Measurements from ENCODE around the gene ATRIP. TPM values are rescaled to one million over a fixed set of nuclear protein-coding genes. Genes with fewer than 3 reads are reported as not detected.

The ATRIP gene
- total and polyA plus RNA-seq, 4 experiments from 2014 or later, result 11.3 to 15.4 (median 15.1) TPM

DNA sequence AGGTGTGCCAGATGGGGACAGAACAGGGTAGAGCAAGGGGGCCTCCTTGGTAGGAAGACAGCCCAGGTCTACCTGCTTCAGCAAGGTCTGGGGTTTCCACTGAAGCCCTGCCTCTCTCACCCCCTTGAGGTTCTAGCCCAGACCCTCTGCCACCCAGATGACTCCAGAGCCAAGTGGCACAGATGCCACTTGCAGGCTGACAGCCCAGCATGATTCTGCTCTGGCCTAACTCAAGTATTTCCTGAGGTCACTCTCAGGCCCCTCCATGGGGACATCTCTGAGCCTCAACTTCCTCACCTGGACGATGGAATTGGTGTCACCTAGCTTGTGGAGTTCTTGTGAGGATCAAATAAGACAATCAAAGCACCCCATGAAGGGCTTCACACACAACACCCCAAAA lies 40.6 kb upstream of the ATRIP start:
- H3K9me3 Mint-ChIP-seq, result no peaks in the 10 kb centered on the region
- H3K27me3 Mint-ChIP-seq, result no peaks in the 10 kb centered on the region
- no peak for DNase-seq
- intact Hi-C loops (cut with micrococcal nuclease), result no loop called here
- H3K27me3 ChIP-seq (ENCODE audit: insufficient read depth, low read length), result no peaks in the 10 kb centered on the region
- H3K36me3 Mint-ChIP-seq, result no peaks in the 10 kb centered on the region
- CTCF ChIA-PET (ENCODE audit: partially characterized antibody), result interaction anchor here (8.0 to 13.7 kb wide), 2 partner anchors 27 to 148 kb away, joined by 330 to 381 read pairs; partner anchors contain the start of genes PFKFB4 and PLXNB1
- H3K27ac Mint-ChIP-seq, result peak overlapping the region in 1 of 7 donors; percentile 42
- H3K9me3 ChIP-seq (ENCODE audit: control insufficient read depth in 1 of 2, low read length in 2 of 2), result no peaks in the 10 kb centered on the region
- no peak overlapping the region for H3K4me3 Mint-ChIP-seq
- H3K27ac ChIP-seq (ENCODE audit: low read depth, low read length), result no peak overlapping the region
- H3K4me1 ChIP-seq (ENCODE audit: insufficient read depth, low read length), result no peaks in the 10 kb centered on the region
- H3K4me3 ChIP-seq (ENCODE audit: low read length in 2 of 2), result no peak overlapping the region
- no peaks in the 10 kb centered on the region for H3K36me3 ChIP-seq (ENCODE audit: insufficient read depth, low read length)
- H3K4me1 Mint-ChIP-seq, result peaks cover 0 to under 1% (median 0%) of the 10 kb centered on the region in 4 donors
- POLR2A ChIA-PET (ENCODE audit: partially characterized antibody), result no interaction called here

DNA sequence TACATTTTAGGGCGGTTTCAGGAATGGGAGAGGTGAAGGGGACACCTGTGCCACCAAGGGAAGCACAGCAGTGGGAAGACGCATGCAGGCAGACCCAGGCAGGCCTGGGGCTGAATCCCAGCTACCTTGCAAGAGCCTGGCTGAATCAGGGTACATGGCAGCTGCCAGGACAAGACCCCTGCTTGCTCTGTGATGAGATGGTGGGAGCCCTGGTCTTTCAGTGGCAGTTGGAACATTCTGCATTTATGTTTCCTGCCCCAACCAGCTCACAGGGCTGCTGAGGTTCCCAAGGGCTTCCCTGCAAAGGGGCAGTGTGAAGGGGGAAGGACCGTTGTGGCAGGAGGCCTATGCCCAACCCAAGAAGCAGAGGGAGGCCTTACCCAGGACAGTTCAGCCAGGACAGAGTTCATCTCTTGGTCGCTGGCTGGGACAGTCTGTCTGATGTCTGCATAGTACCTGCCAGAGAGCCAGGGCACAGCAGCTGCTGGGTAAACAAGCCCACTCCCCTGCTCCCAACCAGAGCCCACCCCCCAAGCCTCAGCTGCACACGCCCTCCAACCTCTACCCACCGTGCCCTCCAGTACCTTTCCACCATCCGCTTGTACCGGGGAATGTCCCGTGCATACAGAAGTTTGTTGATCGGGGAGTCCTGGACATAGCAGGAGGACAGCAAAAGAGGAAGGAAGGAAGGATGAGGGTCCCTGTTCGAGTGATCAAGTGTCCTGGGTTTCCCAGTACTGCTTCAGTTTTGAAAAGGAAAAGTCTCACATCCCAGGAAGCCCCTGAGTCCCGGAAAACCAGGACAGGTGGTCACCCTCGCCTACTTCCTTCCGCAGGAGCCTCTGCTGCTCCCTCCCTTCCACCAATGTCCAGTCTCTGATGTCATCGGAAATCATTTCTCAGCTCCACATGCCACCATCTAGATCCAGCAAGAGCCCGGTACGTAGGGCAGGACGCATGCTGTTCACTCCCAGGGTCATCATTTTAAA lies 39.8 kb upstream of the ATRIP start:
- POLR2A ChIA-PET (ENCODE audit: partially characterized antibody), result interaction anchor here (1.1 kb wide), 1 partner anchor 33 kb away, joined by 4 read pairs; the partner anchor contains the start of genes CCDC51 and TMA7
- H3K27ac Mint-ChIP-seq, result peak overlapping the region in 2 of 7 donors; percentile 4 to 42

DNA sequence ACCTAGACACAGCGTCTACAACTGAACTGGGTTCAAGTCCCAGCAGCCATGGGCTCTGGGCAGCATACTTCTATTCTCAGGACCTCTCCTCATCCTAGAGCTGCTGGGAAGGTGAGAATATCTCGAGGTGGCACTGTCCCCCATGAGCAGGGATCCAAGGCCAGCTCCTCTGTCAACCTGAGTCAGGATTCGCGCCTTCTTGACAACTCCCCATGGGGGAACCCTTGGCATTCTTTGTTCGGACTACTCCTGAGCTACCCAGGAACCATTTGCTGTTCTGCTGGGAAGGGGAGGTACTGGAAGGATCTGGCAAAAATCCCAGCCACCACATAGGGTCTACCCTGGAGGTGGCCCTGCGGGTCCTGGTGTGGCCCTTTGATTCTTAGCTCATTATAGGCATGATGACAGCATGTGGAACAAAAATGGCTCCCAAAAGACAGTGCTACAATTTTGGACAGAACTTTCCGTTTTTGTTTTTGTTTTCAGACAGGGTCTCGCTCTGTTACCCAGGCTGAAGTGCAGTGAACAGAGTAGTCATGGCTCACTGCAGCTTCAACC lies 38.9 kb upstream of the ATRIP start:
- H3K9me3 ChIP-seq (ENCODE audit: control insufficient read depth in 1 of 2, low read length in 2 of 2), result no peaks in the 10 kb centered on the region
- H3K4me1 Mint-ChIP-seq, result no peaks in the 10 kb centered on the region
- H3K4me1 ChIP-seq (ENCODE audit: insufficient read depth, low read length), result no peaks in the 10 kb centered on the region
- DNase-seq, result no peak
- no peak overlapping the region for H3K27ac ChIP-seq (ENCODE audit: low read depth, low read length)
- H3K36me3 ChIP-seq (ENCODE audit: insufficient read depth, low read length), result no peaks in the 10 kb centered on the region
- CTCF ChIA-PET (ENCODE audit: partially characterized antibody), result interaction anchor here (0.9 to 13.7 kb wide), 7 partner anchors 26 to 151 kb away, joined by 3 to 381 read pairs (median 5); partner anchors contain the start of gene PLXNB1
- H3K27ac Mint-ChIP-seq, result no peak overlapping the region
- no peak overlapping the region for H3K4me3 ChIP-seq (ENCODE audit: low read length in 2 of 2)
- no peaks in the 10 kb centered on the region for H3K9me3 Mint-ChIP-seq
- no peak overlapping the region for H3K4me3 Mint-ChIP-seq
- no peaks in the 10 kb centered on the region for H3K36me3 Mint-ChIP-seq
- no peaks in the 10 kb centered on the region for H3K27me3 ChIP-seq (ENCODE audit: insufficient read depth, low read length)
- POLR2A ChIA-PET (ENCODE audit: partially characterized antibody), result interaction anchor here (1.1 kb wide), 1 partner anchor 32 kb away, joined by 4 read pairs; the partner anchor contains the start of genes CCDC51 and TMA7
- intact Hi-C loops (cut with micrococcal nuclease), result no loop called here
- no peaks in the 10 kb centered on the region for H3K27me3 Mint-ChIP-seq

More for the DNA sequence above, 39.8 kb upstream of the ATRIP start:
- Histone ChIP-seq H3K27me3 (ENCODE audit: insufficient read depth, low read length) (no peaks in the 10 kb centered on the region), H3K27ac (ENCODE audit: low read depth, low read length) (no peak overlapping the region), H3K36me3 (ENCODE audit: insufficient read depth, low read length) (no peaks in the 10 kb centered on the region), H3K9me3 (ENCODE audit: control insufficient read depth in 1 of 2, low read length in 2 of 2) (no peaks in the 10 kb centered on the region), H3K4me3 (ENCODE audit: low read length in 2 of 2) (no peak overlapping the region), H3K4me1 (ENCODE audit: insufficient read depth, low read length) (no peaks in the 10 kb centered on the region)
- intact Hi-C loops (cut with micrococcal nuclease), result no loop called here
- no peak for DNase-seq
- CTCF ChIA-PET (ENCODE audit: partially characterized antibody), result interaction anchor here (0.9 to 13.7 kb wide), 4 partner anchors 26 to 152 kb away, joined by 3 to 381 read pairs (median 4); partner anchors contain the start of gene PLXNB1
- Mint-ChIP-seq H3K9me3 (no peaks in the 10 kb centered on the region), H3K36me3 (no peaks in the 10 kb centered on the region), H3K4me3 (no peak overlapping the region), H3K27me3 (no peaks in the 10 kb centered on the region), H3K4me1 (no peaks in the 10 kb centered on the region)

DNA sequence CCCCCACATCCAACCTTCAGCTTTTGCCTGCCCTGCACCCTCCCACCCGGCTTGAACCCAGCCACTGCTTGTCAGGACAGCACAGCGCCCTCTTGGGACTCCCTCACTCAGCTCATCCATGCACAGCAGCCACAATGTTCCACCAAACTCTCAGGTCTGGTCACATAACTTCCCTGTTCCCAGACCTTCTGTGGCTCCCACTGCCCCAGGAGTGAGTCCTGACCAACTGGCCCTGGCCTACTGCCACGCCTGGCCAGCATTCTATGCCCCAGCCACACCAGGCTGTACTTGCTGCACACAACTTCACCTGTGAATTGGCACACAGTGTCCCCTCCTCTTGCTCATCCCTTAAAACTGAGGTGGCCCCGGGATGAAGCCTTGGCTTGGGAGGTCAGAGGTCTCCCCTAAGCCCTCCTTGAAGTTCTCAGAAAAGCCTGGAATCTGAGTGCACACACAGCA lies 37.7 kb upstream of the ATRIP start:
- no peaks in the 10 kb centered on the region for H3K36me3 Mint-ChIP-seq
- intact Hi-C loops (cut with micrococcal nuclease), result no loop called here

DNA sequence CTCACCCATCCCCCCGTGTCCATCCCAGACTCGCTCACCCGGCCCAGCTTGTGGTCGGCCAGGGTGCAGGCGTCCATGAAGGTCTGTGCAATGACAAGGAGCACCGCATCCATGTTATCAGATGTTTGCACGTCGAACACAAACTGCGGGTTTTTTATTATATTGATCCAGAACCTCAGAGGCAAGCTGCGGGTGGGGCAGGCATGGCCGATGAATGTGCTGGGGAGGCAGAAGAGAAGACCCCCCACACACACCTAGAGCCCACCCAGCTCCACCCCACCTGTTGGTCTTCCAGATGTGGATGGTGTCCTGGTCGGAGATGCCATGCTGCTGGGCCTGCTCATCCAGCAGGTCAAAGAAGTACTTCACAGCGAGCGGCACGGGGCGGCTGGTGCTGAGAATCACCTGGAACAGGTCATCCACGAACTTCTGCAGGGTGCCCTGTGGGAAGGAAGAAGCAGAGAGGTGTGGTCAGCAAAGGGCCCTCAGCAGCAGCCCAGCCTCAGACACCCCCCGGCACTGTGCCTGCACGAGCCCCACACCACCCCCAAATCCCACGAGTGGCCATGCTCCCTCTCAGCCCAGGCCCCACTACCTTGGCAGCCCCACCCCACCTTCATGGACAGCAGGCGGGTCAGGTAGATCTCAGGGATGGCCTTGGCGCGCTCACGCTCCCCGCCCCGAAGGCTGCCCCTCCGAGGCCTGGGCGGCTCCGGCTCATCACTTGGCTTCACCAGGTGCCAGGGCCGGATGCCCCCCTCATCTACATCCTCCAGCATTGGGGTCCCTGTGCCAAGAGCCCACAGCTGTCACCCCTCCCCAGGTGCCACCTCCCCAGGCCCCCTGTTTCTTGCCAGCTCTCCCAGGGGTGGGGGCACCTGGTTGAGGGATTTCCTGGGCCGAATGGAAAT lies 37.0 kb upstream of the ATRIP start:
- ChIA-PET CTCF (ENCODE audit: partially characterized antibody) (interaction anchor here (1.4 to 13.7 kb wide), 4 partner anchors 9 to 147 kb away, joined by 3 to 381 read pairs (median 8); partner anchors contain the start of genes PFKFB4 and PLXNB1), POLR2A (ENCODE audit: partially characterized antibody) (no interaction called here)
- Histone ChIP-seq H3K4me1 (ENCODE audit: insufficient read depth, low read length) (no peaks in the 10 kb centered on the region), H3K27me3 (ENCODE audit: insufficient read depth, low read length) (no peaks in the 10 kb centered on the region), H3K27ac (ENCODE audit: low read depth, low read length) (no peak overlapping the region), H3K9me3 (ENCODE audit: control insufficient read depth in 1 of 2, low read length in 2 of 2) (no peaks in the 10 kb centered on the region), H3K4me3 (ENCODE audit: low read length in 2 of 2) (no peak overlapping the region), H3K36me3 (ENCODE audit: insufficient read depth, low read length) (no peaks in the 10 kb centered on the region)
- no peak overlapping the region for H3K4me3 Mint-ChIP-seq
- intact Hi-C loops (cut with micrococcal nuclease), result no loop called here
- H3K27me3 Mint-ChIP-seq, result no peaks in the 10 kb centered on the region
- H3K4me1 Mint-ChIP-seq, result no peaks in the 10 kb centered on the region
- peaks cover 0 to 1% (median 0%) of the 10 kb centered on the region in 8 donors for H3K9me3 Mint-ChIP-seq
- H3K27ac Mint-ChIP-seq, result no peak overlapping the region
- H3K36me3 Mint-ChIP-seq, result no peaks in the 10 kb centered on the region
- DNase-seq, result no peak

More for the DNA sequence above, 37.7 kb upstream of the ATRIP start:
- ChIA-PET POLR2A (ENCODE audit: partially characterized antibody) (no interaction called here), CTCF (ENCODE audit: partially characterized antibody) (interaction anchor here (1.0 to 13.7 kb wide), 6 partner anchors 8 to 141 kb away, joined by 3 to 381 read pairs (median 6); partner anchors contain the start of gene PLXNB1)
- peak overlapping the region in 2 of 7 donors; percentile 23 to 64 for H3K27ac Mint-ChIP-seq
- Histone ChIP-seq H3K4me1 (ENCODE audit: insufficient read depth, low read length) (no peaks in the 10 kb centered on the region), H3K9me3 (ENCODE audit: control insufficient read depth in 1 of 2, low read length in 2 of 2) (no peaks in the 10 kb centered on the region), H3K27me3 (ENCODE audit: insufficient read depth, low read length) (no peaks in the 10 kb centered on the region), H3K36me3 (ENCODE audit: insufficient read depth, low read length) (no peaks in the 10 kb centered on the region), H3K4me3 (ENCODE audit: low read length in 2 of 2) (no peak overlapping the region), H3K27ac (ENCODE audit: low read depth, low read length) (no peak overlapping the region)
- no peak for DNase-seq
- no peaks in the 10 kb centered on the region for H3K4me1 Mint-ChIP-seq
- H3K9me3 Mint-ChIP-seq, result peaks cover 0 to 1% (median 0%) of the 10 kb centered on the region in 8 donors
- H3K27me3 Mint-ChIP-seq, result no peaks in the 10 kb centered on the region
- no peak overlapping the region for H3K4me3 Mint-ChIP-seq

DNA sequence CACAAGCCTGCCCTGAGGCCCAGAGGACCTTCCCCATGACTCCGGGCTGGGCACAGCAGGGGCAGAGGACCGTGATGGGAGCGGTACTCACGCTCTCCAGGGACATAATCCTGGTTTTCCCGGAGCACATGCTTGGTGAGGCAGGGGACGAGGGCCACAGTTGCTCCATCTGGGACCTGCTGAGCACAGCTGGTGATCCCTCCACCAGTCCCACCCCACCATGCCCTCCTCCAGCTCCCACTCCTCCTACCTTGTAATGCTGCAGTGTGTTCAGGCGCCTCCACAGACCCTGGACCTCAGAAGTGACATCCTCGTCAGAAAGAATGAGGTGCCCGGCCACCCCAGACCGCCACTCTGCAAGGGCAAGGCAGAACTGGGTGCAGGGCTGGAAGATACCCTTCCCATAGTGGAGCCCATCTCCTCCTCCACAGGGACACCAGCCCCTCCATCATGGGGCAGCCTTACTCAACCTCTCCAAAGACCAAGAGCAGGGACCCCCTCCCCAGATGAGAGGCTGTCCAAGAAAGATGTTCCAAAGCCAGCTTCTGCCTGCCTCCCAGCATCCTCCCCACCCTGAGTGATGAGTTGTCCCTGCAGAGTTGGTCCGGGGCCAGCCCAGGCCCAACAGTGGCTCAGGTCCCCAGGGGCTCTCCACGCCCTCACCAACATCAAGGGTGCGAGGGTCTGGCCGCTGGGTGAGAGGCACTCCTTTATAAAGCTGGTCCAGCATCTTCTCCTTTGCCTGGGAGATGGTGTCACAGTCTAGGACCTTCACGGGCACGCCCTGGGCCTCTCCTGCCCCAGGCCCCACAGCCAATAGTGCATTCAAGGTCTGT lies 36.1 kb upstream of the ATRIP start:
- Mint-ChIP-seq H3K27me3 (no peaks in the 10 kb centered on the region), H3K36me3 (no peaks in the 10 kb centered on the region), H3K27ac (no peak overlapping the region), H3K4me3 (no peak overlapping the region), H3K9me3 (peaks cover 0 to 1% (median 0%) of the 10 kb centered on the region in 8 donors), H3K4me1 (no peaks in the 10 kb centered on the region)
- Histone ChIP-seq H3K27me3 (ENCODE audit: insufficient read depth, low read length) (no peaks in the 10 kb centered on the region), H3K4me1 (ENCODE audit: insufficient read depth, low read length) (no peaks in the 10 kb centered on the region), H3K9me3 (ENCODE audit: control insufficient read depth in 1 of 2, low read length in 2 of 2) (no peaks in the 10 kb centered on the region), H3K4me3 (ENCODE audit: low read length in 2 of 2) (no peak overlapping the region), H3K36me3 (ENCODE audit: insufficient read depth, low read length) (no peaks in the 10 kb centered on the region), H3K27ac (ENCODE audit: low read depth, low read length) (no peak overlapping the region)
- intact Hi-C loops (cut with micrococcal nuclease), result no loop called here
- ChIA-PET POLR2A (ENCODE audit: partially characterized antibody) (no interaction called here), CTCF (ENCODE audit: partially characterized antibody) (interaction anchor here (1.4 to 13.7 kb wide), 4 partner anchors 10 to 146 kb away, joined by 3 to 381 read pairs (median 6); partner anchors contain the start of genes PFKFB4 and PLXNB1)
- DNase-seq, result no peak

All from CD4-positive, alpha-beta memory T cell (primary cell).